Measurements from ENCODE around the gene ZMAT5. TPM values are rescaled to one million over a fixed set of nuclear protein-coding genes. Genes with fewer than 3 reads are reported as not detected.
"Not testable (repeated sequence)": the region's sequence is repeated elsewhere in the genome, so short reads cannot be mapped to it uniquely, and the experiment has no call there.

The ZMAT5 gene
- polyA plus RNA-seq, 3 donors = 23.2 to 25.5 (median 24.0) TPM

DNA sequence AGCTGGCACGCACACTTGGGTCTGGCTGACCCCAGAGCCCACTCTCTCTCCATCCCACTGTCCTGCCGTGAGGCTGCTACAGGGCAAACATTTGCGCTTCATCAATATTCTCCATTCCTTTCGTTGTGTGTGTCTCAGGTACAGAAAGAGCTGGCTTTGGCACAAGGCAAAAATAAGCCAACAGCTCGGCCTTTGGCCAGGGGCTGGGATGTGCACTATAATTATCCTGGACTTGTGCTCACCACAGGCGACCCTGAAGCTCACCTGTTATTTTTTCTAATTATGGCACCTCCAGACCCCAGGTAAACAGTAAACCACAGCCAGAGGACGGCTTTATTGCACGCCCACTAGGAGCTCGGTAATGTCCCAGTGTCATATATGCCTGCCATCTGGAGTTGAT is 10.9 kb downstream of the ZMAT5 start:
- DNase-seq (ENCODE audit: low read depth in 3 of 3, low spot score in 2 of 3) = no peak

DNA sequence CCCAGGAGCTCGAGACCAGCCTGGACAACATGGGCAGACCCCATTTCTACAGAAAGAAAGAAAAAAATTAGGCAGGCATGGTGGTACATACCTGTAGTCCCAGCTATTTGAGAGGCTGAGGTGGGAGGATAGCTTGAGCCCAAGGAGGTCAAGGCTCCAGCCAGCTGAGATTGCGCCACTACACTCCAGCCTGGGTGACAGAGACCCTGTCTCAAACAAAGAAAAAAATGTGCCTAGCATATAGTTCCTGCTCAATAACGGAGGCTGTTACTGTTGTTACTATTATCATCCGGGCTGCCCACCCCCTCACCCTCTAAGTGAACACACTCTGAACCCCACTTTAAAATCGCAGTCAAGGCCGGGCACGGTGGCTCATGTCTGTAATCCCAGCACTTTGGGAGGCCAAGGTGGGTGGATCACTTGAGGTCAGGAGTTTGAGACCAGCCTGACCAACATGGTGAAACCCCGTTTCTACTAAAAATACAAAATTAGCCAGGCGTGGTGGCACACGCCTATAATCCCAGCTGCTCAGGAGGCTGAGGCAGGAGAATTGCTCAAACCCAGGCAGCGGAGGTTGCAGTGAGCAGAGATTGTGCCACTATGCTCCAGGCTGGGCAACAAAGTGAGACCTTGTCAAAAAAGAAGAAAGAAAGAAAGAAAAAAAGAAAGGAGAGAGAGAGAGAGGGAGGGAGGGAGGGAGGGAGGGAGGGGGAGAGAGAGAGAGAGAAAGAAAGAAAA is 12.0 kb downstream of the ZMAT5 start:
- not testable (repeated sequence) for DNase-seq (ENCODE audit: low read depth in 3 of 3, low spot score in 2 of 3)

DNA sequence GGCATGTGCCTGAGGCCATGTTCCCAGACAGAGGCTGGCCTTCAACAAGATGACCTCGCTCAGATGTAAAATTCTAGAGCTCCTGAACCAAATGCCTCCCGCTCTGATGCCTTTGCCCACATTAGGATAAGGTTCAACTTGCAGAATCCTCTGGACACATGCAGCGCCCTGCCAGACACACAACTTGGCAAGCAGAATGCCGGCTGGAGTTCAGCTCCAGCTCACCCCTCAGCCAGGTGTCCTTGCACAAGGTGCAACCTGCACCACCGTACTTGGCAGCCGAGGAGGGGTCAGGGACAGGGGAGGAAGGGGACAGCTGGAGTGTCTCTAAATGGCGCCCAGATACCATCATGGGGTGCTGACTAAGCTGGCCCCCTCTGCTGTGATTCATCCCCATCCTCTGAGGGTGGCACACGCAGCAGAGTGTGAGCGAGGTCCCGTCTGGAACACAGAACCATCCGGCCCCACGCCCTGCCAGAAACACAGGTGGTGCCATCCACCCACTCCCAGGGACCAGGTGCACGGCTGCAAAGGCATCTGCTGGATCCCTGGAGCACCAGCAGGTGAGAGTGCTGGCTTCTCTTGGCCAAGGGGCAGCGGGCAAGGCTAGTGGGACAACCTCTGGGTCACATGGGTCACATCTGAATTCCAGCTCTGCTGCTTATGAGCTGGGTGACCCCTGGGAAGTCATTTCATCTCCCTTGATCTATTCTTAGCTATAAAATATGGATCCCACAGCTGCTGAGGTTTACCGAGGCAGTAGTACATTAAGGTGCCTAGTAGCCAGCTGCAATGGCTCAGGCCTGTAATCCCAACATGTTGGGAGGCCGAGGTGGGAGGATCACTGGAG is 12.8 kb downstream of the ZMAT5 start:
- DNase-seq (ENCODE audit: low read depth in 3 of 3, low spot score in 2 of 3) = no peak

DNA sequence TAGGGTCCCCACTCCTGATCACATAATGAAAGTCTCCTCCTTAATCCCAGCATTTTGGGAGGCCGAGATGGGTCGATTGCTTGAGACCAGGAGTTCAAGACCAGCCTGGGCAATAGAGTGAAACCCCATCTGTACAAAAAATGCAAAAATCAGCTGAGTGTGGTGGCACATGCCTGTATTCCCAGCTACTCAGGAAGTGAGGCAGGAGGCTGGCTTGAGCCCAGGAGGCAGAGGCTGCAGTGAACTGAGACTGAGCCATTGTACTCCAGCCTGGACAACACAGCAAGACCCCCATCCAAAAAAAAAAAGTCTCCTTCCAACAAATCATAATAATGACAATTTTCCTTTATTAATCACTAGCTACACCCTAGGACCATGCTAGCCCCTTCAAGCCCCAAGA is 15.1 kb downstream of the ZMAT5 start:
- no peak for DNase-seq (ENCODE audit: low read depth in 3 of 3, low spot score in 2 of 3)

DNA sequence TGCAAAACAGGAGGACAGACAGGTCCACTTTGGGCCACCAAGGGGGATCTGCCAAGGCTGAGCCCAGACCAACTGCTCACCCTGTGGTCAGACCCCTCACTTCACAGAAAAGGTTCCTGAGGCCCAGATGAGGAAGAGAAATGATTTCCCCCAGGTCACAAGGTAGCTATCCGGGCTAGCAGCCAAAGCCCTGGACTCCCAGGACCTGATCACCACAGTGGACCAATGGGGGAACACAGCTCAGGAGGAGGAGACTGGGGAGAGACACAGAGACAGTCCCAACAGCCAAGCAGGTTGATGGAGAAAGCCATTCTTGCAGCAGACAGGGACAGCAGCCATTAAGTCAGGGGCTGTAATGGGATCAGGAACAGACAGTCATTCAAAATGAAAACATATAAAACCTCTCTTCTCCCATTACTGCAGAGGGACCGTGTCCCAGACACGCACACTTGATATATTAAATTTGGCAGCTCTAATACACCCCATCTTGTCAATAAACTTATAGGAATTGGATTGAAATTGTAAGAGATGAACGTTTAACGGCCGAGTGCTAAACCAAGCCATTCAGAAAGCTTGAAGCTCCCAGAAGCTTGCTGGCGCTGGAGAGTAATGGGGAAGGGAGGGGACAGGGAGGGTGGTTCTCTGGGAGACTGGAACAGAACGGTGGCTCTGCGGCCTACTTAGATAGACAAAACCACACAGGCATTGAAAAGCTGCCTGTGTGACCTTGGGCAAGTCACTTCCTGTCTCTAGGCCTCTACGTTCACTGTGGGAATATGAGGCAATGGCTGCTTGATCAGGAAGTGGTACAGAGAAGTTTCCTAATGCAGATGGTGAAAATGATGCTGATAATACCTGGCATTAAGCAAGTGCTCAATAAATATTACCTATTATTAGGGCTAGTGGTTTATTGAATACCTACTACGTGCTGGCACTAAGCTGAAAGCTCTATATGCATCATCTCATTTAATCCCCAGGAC is 16.0 kb downstream of the ZMAT5 start:
- no peak for DNase-seq (ENCODE audit: low read depth in 3 of 3, low spot score in 2 of 3)

DNA sequence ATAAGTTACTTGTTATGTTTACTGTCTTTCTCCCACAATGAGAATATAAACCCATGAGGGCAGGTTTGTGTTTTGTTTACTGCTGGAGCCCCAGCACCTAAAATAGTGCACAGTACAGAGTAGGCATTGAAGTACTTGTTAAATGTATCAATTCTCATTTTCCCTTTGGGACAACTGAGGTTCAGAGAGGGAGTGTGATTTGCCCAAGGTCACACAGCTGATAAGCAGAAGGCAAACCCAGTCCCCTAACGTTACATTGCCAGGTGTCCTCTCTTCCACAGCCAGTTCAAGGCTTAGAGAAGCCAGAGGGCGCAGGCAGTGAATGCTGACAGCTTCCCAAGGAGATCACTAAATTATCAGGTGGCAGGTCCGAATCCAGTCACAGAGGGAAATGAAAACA is 16.8 kb downstream of the ZMAT5 start:
- no peak for DNase-seq (ENCODE audit: low read depth in 3 of 3, low spot score in 2 of 3)

DNA sequence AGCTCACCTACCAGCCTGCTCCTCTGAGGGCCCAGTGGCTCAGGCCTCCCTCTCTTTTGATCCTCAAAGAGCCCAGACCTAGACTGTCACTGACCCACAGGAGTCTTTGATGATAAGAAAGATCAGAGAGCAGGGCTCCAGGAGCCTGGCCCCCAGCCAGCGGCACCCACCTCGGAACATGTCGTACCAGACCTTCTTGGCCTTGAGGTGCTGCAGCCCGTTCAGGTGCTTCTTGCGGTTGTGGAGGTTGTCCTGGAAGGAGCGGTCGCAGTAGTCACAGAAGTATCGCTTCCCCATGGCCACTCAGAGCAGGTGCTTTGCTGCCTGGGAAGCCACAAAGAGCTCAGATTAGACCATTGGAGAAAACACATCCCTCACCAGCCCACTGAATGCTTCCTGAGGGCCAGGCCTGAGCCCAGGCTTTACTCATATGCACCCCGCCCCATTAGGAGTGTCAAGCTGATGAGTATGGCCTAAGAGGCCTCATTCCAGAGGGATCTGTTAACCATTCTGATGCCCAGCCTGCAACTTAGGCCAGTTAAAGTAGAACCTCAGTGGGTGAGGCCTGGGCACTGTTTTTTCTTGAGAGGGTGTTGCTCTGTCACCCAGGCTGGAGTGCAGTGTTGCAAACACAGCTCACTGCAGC is 18.4 kb downstream of the ZMAT5 start:
- DNase-seq (ENCODE audit: low read depth in 3 of 3, low spot score in 2 of 3) = no peak

DNA sequence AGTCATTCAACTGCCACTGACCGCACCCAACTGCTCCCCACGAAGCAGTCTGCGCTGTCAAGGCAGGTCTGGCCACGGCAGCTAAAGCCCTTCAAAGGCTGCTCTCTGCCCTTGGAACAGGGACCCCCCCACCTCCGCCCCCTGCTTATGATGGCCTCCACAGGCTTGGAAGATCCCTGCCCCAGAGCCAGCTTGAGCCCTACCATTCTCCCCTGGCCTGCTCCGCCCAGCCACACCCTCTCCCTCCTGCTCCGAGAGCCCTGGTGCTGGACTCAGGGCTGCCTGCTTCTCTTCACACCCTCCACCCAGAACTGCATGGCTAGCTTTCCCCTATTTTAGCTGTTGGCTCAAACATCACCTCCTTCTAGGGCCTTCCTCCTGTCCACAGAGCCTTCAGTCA is 19.0 kb downstream of the ZMAT5 start:
- no peak for DNase-seq (ENCODE audit: low read depth in 3 of 3, low spot score in 2 of 3)

DNA sequence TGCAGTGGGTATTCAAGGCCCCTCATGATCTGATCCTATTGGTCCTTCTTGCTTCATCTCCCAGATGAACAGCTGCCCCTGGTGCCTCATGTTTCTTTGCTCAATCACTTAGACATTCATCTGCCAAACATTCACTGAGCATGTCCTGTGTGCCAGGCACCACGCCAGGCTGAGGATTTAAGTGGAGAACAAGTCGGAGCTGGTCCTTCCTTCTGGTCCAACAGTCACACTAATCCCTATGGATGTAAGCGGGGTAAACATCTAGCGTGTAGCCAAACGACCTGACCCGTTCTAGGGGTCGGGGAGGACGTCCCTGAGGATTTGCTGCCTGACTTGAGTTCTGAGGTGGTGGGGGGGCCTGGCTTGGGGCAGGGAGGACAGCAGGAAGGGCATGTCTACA is 21.9 kb downstream of the ZMAT5 start:
- no peak for DNase-seq (ENCODE audit: low read depth in 3 of 3, low spot score in 2 of 3)

DNA sequence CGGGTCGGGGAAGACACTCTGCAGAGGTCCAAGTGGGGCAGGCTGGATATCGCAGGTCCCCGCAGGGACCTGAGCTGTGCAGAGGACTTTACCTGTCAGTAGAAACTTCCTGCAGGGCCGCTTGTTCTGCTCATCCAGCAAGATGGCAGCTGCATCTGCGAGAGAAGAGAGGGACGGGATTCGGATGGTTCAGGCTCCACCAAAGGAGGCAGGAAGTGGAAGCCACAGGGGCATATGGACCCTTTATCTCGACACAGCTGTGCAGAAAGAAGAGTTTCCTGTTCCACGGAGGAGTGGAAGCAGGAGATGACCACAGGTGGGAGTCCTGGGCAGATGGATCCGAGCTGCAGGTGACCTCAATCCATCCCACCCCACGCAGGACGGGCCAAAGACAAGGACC is 24.5 kb downstream of the ZMAT5 start:
- no peak for DNase-seq (ENCODE audit: low read depth in 3 of 3, low spot score in 2 of 3)

DNA sequence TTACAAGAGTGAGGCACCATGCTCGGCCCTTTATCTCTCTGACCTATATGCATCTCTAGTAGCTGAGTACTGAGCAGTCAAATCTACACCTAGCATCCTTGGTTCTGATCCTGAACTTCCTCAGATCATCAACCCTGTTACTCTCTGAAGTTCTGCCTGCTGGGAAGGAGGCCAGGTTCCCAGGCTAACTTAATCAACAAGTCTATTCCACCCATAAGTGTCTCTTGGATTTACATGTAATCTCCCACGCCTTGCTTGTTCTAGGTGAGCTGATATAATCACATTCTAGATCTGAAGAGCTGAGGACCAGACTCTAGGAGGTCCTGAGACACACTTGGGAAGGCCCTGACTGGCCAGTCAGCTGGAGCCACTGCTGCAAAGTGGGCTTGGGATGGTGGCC is 24.9 kb downstream of the ZMAT5 start:
- no peak for DNase-seq (ENCODE audit: low read depth in 3 of 3, low spot score in 2 of 3)

DNA sequence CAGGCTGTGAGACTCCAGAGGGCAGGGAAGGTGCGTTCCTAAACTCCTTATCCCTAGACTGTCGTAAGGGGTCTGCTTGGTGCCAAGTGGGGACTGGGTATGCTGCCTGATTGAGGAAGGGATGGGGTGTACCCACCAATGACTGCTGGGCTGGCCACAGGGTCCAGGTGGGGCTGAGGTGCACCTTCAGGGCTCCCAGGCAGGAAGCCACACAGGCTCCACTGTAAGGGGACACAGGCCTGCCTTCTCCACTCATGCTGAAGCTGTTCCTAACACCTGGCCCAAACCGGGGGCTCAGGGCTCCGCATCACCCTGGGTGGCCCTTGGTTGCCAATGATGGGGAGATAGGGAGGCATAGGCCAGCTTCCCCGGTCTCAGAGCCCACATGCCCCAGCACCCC is 26.6 kb downstream of the ZMAT5 start:
- no peak for DNase-seq (ENCODE audit: low read depth in 3 of 3, low spot score in 2 of 3)

DNA sequence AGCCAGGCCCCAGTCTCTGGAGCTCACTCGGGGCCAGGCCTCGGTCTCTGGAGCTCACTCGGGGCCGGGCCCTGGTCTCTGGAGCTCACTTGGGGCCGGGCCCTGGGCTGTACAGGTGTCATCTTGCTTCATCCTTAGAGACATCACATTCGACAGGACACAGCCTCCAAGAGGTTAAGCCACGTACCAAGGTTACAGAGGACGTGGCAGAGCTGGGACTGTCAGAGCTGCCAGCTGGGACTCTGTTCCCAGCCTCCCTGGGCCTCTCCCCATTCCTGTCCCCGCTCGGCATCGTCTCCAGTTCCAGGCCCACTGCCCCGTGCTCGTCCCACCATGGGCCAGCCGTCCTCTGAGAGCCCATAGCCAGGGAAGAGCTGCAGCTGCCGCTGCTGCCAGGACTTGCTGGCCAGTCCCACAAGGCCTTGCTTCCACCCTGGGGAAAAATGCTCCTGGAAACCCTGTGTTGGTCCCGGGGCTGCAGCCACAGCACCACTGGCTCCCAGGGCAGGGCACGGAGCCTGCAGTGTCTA is 27.4 kb downstream of the ZMAT5 start:
- DNase-seq (ENCODE audit: low read depth in 3 of 3, low spot score in 2 of 3) = no peak

DNA sequence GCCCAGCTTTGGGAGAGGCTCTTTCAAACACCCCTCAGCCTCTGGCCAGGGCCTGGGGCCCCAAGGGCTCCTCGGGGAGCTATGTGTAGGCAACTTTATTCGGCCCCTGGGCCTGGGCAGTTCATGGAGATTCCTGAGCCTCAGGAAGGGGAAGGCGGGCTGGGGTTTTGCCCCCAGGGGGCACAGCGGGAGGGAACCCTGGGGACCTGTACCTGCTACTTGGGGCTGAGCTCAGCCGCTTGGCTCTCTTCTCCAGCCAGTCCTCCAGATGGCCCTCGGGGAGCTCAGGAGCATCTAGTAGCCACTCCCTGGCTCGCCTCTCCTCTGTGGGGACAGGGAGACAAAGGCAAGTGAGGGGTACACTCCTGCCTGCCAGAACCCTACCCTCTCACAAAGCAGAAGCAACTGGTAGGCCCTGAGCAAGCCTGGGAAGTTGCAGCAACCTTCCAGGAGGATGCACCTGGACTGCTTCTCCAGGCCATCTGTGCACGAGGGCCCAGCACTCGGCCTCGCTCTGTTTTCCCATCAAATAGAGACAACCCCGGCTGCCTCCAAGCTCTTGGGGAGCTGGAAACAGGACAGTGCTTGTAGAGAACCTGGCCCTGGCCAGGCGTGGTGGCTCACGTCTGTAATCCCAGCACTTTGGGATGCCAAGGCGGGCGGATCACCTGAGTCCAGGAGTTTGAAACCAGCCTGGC is 28.5 kb downstream of the ZMAT5 start:
- DNase-seq (ENCODE audit: low read depth in 3 of 3, low spot score in 2 of 3) = no peak

DNA sequence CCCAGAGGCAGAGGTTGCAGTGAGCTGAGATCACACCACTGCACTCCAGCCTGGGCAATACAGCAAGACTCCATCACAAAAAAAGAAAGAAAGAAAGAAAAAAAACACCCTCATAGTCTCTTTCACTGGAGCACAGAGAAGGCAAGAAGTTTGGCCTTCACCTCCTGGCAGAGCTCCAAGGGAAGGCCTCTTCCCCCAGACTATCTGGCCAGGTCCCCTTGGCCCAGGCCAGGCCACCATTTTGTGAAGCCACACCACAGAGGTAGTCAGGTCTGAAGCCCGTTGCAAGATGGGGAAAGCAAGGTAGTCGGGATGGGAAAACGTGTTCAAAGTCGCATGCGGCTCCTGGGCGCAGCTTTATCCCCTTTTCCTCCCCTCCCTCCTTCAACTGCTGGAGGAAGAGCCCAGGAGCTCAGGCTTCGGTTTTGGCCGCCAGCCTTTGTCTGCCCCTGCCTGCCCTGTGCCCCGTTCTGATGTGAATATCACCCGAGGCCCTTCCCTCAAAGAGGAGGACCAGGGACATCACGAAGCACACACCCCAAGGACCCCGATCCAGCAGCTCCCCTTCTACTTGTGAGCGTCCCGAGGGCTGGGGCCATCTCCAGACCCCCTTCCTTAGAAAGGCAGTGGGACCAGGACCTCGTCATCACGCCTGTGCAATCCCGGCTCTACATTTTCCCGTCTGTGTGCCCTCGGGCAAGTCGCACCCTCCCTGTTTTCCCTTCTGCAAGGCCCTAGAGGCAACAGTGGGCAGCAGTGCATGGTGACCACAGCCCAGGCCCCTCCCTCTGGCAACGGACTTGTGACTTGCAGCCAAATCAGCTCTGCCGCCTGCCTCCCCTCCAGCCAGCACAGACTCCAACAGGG is 29.3 kb downstream of the ZMAT5 start:
- no peak for DNase-seq (ENCODE audit: low read depth in 3 of 3, low spot score in 2 of 3)

DNA sequence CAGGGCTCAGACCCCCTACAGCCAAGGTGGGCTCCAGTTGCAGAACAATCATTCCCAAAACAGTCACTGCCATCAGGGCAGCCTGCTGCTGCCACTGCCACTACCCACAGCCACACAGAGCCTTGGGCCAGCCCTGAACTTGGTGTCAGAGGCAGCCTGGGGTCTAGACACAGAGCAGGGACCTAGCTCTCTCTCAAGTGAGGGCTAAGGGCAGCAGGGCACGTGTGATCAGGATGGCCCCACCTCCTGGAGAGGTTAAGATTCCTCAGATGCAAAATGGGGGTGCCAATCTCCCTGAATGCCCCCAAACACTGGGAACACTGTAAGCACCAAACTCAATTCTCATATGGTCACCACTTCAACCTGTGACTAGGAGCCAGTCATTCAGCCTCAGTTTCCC is 31.4 kb downstream of the ZMAT5 start:
- no peak for DNase-seq (ENCODE audit: low read depth in 3 of 3, low spot score in 2 of 3)

DNA sequence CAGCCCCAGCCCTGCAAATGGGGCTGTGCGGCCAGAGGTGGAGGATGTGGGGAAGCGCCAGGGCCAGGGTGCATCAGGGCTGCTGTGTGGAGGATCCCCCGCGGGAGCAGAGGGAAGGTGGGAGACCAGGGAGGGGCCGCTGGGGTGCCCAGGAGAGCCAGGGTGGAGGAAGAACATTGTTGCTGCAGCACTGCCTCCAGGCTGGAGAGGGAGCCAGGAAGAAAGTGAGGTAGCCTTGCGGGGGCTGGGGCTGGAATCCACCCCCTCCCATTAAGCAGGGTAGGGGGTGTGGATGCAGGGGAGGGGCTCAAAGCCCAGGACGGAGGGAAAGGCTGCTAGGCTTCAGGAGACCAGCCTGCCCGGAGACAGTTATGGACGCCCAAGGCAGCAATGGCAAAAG is 32.0 kb downstream of the ZMAT5 start:
- no peak for DNase-seq (ENCODE audit: low read depth in 3 of 3, low spot score in 2 of 3)

DNA sequence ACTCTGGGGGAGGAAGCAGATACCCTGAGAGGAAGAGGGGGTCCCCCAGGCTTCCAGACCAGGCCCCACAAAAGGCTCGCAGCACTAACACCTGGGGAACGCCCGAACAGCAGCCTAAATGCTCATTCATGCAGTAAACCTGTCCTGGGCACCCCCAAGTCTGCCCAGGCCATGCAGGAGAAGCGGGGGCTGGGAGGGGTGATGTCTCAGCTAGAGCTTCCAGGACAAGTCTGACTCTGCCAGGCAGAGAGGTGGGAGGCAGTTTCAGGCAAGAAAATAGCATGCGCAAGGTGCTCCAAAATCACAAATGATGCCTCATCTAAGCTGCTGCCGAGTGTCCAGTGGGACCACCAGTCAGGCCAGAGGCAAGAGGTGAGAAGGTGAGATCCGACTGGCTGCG is 32.4 kb downstream of the ZMAT5 start:
- no peak for DNase-seq (ENCODE audit: low read depth in 3 of 3, low spot score in 2 of 3)
